GM12872 (cell line): ENCODE measurements around the gene DCD.

Experiments used
- CTCF ChIP-seq: IDR thresholded peaks from 3 replicates; pipeline ENCODE4 v1.5.1; 2011; ENCODE audit warnings: low read depth, mild to moderate bottlenecking, low read length, moderate library complexity; ENCODE audit not compliant: insufficient read depth

Gene DCD

GRCh38 chr12:54661048-54661447, 12.9 kb upstream of the DCD start:
- no peak for TF ChIP-seq CTCF

GRCh38 chr12:54660320-54660962, 12.3 kb upstream of the DCD start:
- no peak for TF ChIP-seq CTCF

- peak; percentile 86 for TF ChIP-seq CTCF
Observed at GRCh38 chr12:54658306-54659264, 10.4 kb upstream of the DCD start.

GRCh38 chr12:54657105-54657607, 9.0 kb upstream of the DCD start:
- TF ChIP-seq CTCF, result no peak

GRCh38 chr12:54654926-54655325, 6.8 kb upstream of the DCD start:
- TF ChIP-seq CTCF, result no peak

- no peak for TF ChIP-seq CTCF
Observed at GRCh38 chr12:54653025-54653424, 4.9 kb upstream of the DCD start.

GRCh38 chr12:54650889-54651288, 2.7 kb upstream of the DCD start:
- TF ChIP-seq CTCF, result no peak
